ENCODE measurements around the gene CELF2.

CELF2 gene

DNA sequence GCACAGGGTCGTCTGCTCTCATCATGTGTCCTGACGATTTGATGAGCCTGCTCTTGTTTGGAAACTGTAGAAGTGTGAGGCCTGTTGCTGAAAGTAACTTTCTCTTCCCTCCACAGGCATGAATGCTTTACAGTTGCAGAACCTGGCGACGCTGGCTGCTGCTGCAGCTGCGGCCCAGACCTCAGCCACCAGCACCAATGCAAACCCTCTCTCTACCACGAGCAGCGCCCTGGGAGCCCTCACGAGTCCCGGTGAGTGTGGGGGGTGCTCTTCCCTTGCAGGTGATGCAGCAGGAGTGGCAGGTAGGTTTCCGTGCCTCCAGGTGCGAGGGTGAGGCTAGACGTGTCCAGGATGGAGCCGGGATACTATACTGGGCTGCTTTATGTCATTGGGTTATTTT is 270.6 kb downstream of the CELF2 start:
- TF ChIP-seq CTCF (IDR thresholded peaks at IDR 0.05; ENCODE audit: low read depth, low read length, missing control alignments), result no peak
- DNase-seq (ENCODE audit: low read depth), result no peak
- in situ Hi-C loops (cut with HindIII; ENCODE audit: low sequenced_read_pairs), result no loop called here
- no peak overlapping the region for H3K4me3 ChIP-seq (ENCODE audit: low read depth, low read length)

DNA sequence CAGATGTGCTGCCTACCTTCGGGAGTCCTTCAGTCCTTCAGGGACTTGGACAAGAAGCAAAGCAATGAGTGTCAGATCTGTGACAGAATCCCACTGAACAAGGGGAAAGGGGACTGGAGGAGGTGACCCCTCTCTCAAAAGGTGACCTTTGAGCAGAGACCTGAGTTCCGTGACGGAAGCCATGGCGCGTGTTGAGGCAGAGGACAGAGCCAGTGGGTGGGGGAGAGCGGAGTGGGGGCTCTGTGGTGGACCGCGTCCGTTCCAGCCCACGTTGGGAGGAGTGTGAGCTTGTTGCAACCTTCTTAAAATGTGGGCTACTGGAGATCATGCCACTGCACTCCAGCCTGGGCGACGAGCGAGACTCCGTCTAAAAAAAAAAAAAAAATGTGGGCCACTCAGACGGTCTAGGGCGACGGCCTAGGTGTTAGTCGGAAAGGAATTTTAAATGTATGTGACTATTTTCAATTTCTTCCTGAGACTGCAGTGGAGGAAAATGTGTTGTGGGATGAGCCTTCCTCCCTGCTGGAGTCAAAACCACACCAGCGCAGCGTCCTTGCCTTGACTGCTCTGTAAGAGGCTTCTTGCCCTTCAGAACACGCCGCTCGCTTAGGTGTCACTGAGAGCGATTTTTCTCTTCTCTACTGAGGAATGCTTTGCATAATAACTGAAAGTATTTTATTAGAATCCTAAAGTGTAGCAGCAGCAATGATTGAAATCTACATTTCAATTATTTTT is 272.7 kb downstream of the CELF2 start:
- no peak for DNase-seq (ENCODE audit: low read depth)
- no peak overlapping the region for H3K4me3 ChIP-seq (ENCODE audit: low read depth, low read length)
- in situ Hi-C loops (cut with HindIII; ENCODE audit: low sequenced_read_pairs), result no loop called here
- no peak for TF ChIP-seq CTCF (IDR thresholded peaks at IDR 0.05; ENCODE audit: low read depth, low read length, missing control alignments)

DNA sequence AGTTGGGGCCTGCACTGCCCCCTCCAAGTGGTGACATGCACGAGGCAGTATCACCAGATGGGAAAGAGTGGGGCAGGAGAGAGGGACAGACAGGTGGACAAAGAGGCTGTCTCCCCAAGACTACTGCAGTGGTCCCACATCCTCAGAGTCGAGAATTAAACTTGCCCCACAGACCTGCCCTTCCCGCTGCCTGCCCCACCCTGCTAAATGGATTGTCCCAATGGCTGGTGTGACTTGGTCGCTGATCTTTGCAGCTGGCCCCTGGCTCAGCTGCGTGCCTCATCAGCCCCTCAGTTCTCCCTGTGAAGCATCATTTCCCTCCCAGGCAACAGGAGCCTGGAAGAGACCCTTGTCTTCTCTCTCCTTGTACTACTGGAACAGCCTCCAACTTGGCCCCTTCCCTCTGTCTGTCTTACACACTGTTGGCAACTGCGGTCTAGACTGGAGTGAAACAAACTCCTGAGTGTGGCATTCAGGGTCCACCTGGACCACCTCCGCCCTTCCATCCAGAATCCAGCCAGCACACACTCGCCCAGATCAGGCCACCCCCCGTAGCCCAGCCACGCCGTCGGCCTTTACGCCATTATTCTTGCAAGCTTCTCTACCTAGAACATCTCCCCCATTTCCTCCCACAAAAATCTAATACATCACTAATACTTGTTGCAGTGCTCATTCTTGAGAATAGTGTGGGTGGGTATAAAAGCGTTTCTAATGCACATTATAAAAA is 275.1 kb downstream of the CELF2 start:
- in situ Hi-C loops (cut with HindIII; ENCODE audit: low sequenced_read_pairs), result no loop called here
- H3K4me3 ChIP-seq (ENCODE audit: low read depth, low read length), result no peak overlapping the region
- no peak for DNase-seq (ENCODE audit: low read depth)
- no peak for TF ChIP-seq CTCF (IDR thresholded peaks at IDR 0.05; ENCODE audit: low read depth, low read length, missing control alignments)

DNA sequence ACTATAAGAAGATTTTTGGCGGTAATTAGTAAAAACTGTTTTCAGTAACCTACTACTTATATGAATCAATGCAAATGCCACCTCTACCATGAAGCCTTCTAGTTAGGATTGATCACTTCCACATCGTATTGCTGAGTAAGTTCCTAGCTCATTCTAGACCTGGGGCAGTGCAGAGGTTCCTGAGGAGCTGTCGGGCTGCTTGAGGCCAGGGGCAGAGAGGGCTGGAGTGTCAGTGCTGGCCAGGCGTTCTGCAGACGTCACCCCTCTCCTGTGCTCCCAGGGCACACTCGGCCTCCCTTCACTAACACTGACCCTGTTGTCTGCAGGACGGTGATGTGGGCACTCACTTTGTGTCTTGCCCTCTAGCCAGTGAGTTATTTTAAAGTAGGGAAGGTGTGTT is 275.7 kb downstream of the CELF2 start:
- no peak overlapping the region for H3K4me3 ChIP-seq (ENCODE audit: low read depth, low read length)
- in situ Hi-C loops (cut with HindIII; ENCODE audit: low sequenced_read_pairs), result no loop called here
- DNase-seq (ENCODE audit: low read depth), result no peak
- no peak for TF ChIP-seq CTCF (IDR thresholded peaks at IDR 0.05; ENCODE audit: low read depth, low read length, missing control alignments)

DNA sequence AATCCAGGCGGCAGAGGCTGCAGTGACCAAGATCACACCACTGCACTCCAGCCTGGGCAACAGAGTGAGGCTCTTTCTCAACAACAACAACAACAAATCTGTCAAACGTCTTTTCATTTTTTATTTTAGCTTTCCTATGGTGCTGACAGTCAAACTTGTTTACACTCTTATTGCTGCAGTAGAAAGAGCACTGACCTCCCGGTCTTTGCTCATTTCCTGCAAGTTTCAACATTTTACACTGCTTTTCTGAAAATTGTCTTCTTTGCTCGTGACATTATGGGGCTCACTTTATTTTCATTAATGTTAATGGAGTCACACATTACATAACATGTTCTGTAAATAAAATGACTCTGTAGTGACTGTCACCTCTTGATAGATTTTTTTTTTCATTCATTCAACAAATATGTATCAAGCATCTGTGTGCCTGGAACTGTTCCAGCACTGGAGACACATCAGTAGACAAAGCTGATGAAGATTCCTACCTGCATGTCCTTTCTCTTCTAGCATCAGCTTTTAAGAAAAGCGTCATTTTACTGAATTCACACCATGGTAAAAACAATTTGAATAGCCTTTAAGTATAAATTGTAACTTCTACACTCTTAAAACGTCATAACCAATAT is 277.3 kb downstream of the CELF2 start:
- H3K4me3 ChIP-seq (ENCODE audit: low read depth, low read length), result no peak overlapping the region
- in situ Hi-C loops (cut with HindIII; ENCODE audit: low sequenced_read_pairs), result no loop called here
- no peak for TF ChIP-seq CTCF (IDR thresholded peaks at IDR 0.05; ENCODE audit: low read depth, low read length, missing control alignments)

GRCh38 chr10:11295492-11295891 is 277.8 kb downstream of the CELF2 start:
- in situ Hi-C loops (cut with HindIII; ENCODE audit: low sequenced_read_pairs), result no loop called here
- no peak for TF ChIP-seq CTCF (IDR thresholded peaks at IDR 0.05; ENCODE audit: low read depth, low read length, missing control alignments)
- H3K4me3 ChIP-seq (ENCODE audit: low read depth, low read length), result no peak overlapping the region
- DNase-seq (ENCODE audit: low read depth), result no peak

More for the DNA sequence above, 277.3 kb downstream of the CELF2 start:
- no peak for DNase-seq (ENCODE audit: low read depth)
